Neural crest cell (in vitro differentiated cells): ENCODE measurements around the gene COL23A1. TPM values are rescaled to one million over a fixed set of nuclear protein-coding genes. Genes with fewer than 3 reads are reported as not detected.
A peak's percentile ranks its signal among the peaks of the same experiment; 100 is the strongest.

Experiments used
- DNase-seq: peaks from one replicate; pipeline ENCODE4 v3.0.0; 2021; ENCODE audit warnings: low read depth, mixed read lengths, low spot score
- H3K27ac Mint-ChIP-seq: one replicate; pipeline ENCODE4 v1.8.0; 2021; ENCODE audit warnings: mild to moderate bottlenecking, mixed read lengths; ENCODE audit not compliant: unreplicated experiment
- H3K27me3 Mint-ChIP-seq: 2 replicates; pipeline ENCODE4 v1.8.0; 2021; ENCODE audit warnings: low read depth, mild to moderate bottlenecking, mixed read lengths
- H3K36me3 Mint-ChIP-seq: 2 replicates; pipeline ENCODE4 v1.8.0; 2021; ENCODE audit warnings: low read depth, mild to moderate bottlenecking, mixed read lengths
- H3K4me1 Mint-ChIP-seq: 2 replicates; pipeline ENCODE4 v1.8.0; 2021; ENCODE audit warnings: mixed read lengths
- H3K4me3 Mint-ChIP-seq: one replicate; pipeline ENCODE4 v1.8.0; 2021; ENCODE audit warnings: mild to moderate bottlenecking, mixed read lengths
- H3K9me3 Mint-ChIP-seq: 2 replicates; pipeline ENCODE4 v1.8.0; 2021; ENCODE audit warnings: mixed read lengths
- CTCF ChIP-seq: fragments of 200-600 bp; sonication (generic); conservative IDR thresholded peaks from 2 replicates; pipeline ENCODE4 v1.5.0; 2021; ENCODE audit warnings: antibody characterized with exemption, mild to moderate bottlenecking
- total RNA-seq: library from RNA; stranded (reverse); gene quantifications from 2 replicates; pipeline ENCODE4 v1.2.1, GENCODE V29; 2021

COL23A1 gene
- total RNA-seq, 1 donor from 2014 or later: 33.7 TPM

GRCh38 chr5:178476972-178477754, 113.0 kb downstream of the COL23A1 start:
- Mint-ChIP-seq H3K4me3 (no peak overlapping the region), H3K9me3 (peaks cover 3% of the 10 kb centered on the region), H3K27me3 (no peaks in the 10 kb centered on the region), H3K4me1 (peaks cover 52% of the 10 kb centered on the region), H3K27ac (peak overlapping the region; percentile 24), H3K36me3 (peaks cover 4% of the 10 kb centered on the region)
- TF ChIP-seq CTCF: no peak
- DNase-seq: no peak

GRCh38 chr5:178476531-178476930, 113.7 kb downstream of the COL23A1 start:
- Mint-ChIP-seq H3K36me3 (peaks cover 4% of the 10 kb centered on the region), H3K27me3 (no peaks in the 10 kb centered on the region), H3K4me3 (no peak overlapping the region), H3K27ac (no peak overlapping the region), H3K4me1 (peaks cover 54% of the 10 kb centered on the region), H3K9me3 (peaks cover 3% of the 10 kb centered on the region)
- TF ChIP-seq CTCF: no peak
- no peak for DNase-seq

GRCh38 chr5:178475422-178475821, 114.8 kb downstream of the COL23A1 start:
- DNase-seq: no peak
- H3K4me1 Mint-ChIP-seq: peaks cover 49% of the 10 kb centered on the region
- no peak overlapping the region for H3K27ac Mint-ChIP-seq
- H3K36me3 Mint-ChIP-seq: peaks cover 4% of the 10 kb centered on the region
- no peaks in the 10 kb centered on the region for H3K27me3 Mint-ChIP-seq
- no peak for TF ChIP-seq CTCF
- H3K4me3 Mint-ChIP-seq: no peak overlapping the region
- peaks cover 3% of the 10 kb centered on the region for H3K9me3 Mint-ChIP-seq

- Mint-ChIP-seq H3K27me3 (peaks cover 4% of the 10 kb centered on the region), H3K4me3 (no peak overlapping the region), H3K36me3 (peaks cover 4% of the 10 kb centered on the region), H3K4me1 (peaks cover 50% of the 10 kb centered on the region), H3K27ac (no peak overlapping the region), H3K9me3 (peaks cover 3% of the 10 kb centered on the region)
- TF ChIP-seq CTCF: no peak
- no peak for DNase-seq
These were observed 115.5 kb downstream of the COL23A1 start for GRCh38 chr5:178474562-178475184.

- Mint-ChIP-seq H3K27ac (no peak overlapping the region), H3K4me3 (no peak overlapping the region), H3K36me3 (peaks cover 4% of the 10 kb centered on the region), H3K9me3 (peaks cover 3% of the 10 kb centered on the region), H3K4me1 (peaks cover 51% of the 10 kb centered on the region), H3K27me3 (peaks cover 4% of the 10 kb centered on the region)
- TF ChIP-seq CTCF: no peak
- no peak for DNase-seq
These were observed 116.3 kb downstream of the COL23A1 start for GRCh38 chr5:178473854-178474253.
